HG02759 (cell line): ENCODE results near the gene PNPLA7.
"Not testable (repeated sequence)": the region's sequence is repeated elsewhere in the genome, so short reads cannot be mapped to it uniquely, and the experiment has no call there.

ENCODE experiments used
- ATAC-seq: cut with Tn5 transposase; IDR thresholded peaks from one replicate; pipeline ENCODE4 v1.9.1; 2021; ENCODE audit warnings: mild to moderate bottlenecking, moderate library complexity; ENCODE audit not compliant: unreplicated experiment

The PNPLA7 gene

GRCh38 chr9:137452761-137453642 lies 97.2 kb downstream of the PNPLA7 start:
- no peak for ATAC-seq

DNA sequence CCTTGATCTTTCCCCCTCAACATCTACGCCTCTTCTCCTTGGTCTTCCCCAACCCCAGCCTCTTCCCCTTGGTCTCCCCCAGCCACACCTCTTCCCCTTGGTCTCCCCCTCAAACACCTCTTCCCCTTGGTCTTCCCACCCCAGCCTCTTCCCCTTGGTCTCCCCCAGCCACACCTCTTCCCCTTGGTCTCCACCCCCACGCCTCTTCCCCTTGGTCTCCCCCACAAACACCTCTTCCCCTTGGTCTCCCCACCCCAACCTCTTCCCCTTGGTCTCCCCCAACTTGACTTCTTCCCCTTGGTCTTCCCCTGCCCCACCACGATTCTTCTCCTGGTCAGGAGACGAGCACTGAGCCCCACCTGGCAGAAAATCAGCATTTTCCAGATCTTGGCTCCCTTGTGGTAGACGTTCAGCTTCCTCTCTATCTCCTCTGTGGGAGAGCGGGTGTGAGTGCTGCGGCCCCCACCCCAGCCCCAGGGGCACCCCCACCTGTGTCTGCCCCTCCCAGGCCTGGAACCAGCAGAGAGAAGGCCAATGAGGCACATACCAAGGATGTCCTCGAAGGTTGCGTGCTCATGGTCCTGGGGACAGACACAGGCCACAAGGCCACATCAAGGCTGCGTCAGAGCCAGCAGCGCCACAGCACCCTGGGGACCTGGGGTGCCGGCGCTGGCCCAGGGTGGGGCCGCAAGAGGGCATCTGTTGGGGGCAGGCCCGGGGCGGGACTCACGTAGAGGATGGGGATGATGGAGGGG lies 98.0 kb downstream of the PNPLA7 start:
- ATAC-seq: no peak

- not testable (repeated sequence) for ATAC-seq
Observed at GRCh38 chr9:137451264-137452005, 98.8 kb downstream of the PNPLA7 start.

DNA sequence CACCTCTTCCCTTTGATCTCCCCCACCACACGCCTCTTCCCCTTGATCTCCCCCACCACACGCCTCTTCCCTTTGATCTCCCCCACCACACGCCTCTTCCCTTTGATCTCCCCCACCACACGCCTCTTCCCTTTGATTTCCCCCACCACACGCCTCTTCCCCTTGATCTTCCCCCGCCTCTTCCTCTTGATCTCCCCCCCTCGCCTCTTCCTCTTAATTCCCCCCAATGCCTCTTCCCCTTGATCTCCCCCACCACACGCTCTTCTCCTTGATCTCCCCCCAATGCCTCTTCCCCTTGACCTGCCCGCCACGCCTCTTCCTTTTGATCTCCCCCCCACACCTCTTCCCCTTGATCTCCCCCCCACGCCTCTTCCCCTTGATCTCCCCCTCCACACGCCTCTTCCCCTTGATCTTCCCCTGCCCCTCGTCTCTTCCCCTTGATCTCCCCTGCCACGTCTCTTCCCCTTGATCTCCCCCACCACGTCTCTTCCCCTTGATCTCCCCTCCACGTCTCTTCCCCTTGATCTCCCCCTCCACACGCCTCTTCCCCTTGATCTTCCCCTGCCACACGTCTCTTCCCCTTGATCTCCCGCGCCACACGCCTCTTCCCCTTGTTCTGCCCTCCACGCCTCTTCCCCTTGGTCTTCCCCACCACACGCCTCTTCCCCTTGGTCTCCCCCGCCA lies 99.5 kb downstream of the PNPLA7 start:
- not testable (repeated sequence) for ATAC-seq

DNA sequence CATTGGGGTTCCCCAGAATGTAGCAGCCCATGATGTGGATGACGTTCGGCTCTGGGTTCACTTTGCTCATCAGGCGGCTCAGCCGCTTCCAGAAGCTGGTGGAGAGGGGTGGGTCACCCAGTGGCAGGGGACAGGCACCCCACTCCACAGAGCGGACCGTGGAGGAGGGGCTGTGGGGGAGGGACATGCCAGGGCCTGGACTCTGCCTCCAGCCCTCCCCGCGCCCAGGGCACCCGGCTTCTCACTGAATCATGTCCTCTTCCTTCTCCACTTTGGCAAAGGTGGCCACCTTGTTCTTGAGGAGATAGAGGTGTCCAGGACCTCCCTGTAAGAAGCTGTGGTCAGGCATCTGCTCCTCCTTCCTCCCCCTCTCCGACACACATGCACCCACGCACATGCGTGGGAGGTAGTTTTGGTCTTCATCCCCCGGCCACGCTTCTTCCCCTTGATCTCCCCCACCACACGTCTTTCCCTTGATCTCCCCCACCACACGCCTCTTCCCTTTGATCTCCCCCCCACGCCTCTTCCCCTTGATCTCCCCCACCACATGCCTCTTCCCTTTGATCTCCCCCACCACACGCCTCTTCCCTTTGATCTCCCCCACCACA lies 100.2 kb downstream of the PNPLA7 start:
- no peak for ATAC-seq

DNA sequence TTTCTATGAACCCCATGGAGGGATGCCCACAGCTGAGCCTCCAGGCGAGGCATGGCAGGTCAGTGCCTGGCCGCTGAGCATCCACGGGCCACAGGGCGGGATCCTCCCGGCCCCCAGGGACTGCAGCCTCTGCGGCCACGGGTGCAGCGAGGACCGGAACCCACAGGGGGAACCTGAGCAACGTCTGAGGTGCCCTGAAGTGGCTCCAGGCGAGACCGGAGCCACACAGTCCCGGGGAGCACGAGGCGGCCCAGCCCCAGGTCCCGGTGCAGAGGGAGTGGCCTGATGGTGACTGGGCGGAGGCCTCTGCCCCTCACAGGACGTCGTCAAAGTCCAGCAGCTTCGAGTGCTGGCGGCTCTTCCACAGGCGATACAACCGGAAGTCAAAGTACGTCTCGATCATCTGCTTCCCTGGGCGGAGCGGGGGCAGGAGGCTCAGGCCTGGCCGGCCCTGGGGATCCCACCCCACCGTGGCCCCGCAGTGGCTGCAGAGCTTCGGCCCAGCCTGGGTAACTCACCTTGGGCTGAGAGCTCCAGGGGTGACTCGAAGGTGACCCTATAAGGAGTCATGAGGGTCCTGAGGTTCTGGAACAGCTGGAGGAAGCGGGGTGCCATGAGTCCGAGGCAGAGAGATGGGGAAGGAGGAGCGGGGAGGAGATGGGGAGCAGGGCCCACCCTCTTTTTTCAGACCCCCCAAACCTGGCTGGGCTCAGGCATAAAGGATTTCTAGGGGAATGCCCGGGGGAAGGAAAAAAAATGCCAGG lies 100.9 kb downstream of the PNPLA7 start:
- no peak for ATAC-seq

- no peak for ATAC-seq
Observed at GRCh38 chr9:137448602-137448962, 101.6 kb downstream of the PNPLA7 start.

DNA sequence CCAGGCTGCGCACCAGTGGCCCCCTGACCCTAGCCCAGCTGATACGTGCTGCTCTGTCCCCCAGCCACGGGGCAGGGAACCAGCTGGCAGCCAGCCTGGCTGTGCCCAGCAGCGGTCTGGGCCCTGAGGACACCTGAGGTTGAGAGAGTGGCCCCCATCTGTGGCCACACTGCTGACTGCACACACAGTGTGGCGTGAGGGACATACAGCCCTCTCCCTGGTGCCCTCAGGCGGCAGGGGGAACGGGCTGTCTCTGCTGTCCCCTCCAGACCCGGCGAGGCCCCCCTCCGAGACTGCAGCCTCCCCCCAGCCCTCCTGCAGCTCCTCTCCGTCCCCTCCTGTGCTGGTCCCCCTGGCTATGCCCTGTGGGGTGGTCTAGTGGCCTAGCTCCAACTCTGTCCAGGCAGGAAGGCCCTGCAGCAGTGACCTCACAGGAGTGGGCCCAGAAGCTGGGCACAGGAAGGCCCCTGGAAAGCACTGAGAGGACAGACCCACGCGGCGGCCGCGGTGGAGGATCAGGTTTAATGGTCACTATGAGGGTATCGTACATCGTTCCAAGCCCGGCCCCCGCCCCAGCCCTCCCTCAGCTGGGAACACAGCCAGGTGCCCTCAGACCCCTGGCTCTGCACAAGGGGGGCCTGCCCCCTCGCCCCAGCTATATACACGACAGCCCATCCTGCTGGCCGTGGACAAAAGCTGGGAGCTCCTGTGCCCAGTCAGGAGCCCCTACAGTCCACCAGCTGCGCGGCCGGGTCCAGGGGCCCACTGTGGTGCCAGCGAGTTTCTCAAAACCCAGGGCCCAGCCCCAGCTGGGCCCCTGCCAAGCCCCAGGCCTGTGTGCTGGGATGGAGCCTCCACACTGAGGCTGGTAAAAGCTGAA lies 102.2 kb downstream of the PNPLA7 start:
- ATAC-seq: no peak

- no peak for ATAC-seq
Observed at GRCh38 chr9:137446851-137447471, 103.2 kb downstream of the PNPLA7 start.

GRCh38 chr9:137445930-137446431 lies 104.2 kb downstream of the PNPLA7 start:
- ATAC-seq: no peak

GRCh38 chr9:137445275-137445807 lies 104.9 kb downstream of the PNPLA7 start:
- no peak for ATAC-seq

- ATAC-seq: no peak
Observed at GRCh38 chr9:137444106-137444790, 106.0 kb downstream of the PNPLA7 start.

DNA sequence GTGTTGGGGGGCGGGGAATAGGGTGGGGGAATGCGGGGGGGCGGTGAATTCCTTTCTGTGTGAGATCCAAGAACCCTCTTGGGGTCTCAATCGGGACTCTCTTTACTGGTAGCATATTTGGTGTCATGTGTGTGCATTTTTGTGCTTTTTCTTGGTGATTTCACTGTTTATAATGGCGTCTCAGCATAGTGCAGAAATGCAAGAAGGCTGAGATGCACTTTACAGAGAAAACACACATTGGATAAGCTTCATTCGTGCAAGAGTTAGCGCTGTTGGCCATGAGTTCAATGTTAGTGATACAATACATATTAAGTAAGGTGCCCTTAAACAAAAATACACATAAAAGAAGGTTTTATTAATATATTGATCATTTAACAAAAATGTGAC lies 108.3 kb downstream of the PNPLA7 start:
- ATAC-seq: no peak

DNA sequence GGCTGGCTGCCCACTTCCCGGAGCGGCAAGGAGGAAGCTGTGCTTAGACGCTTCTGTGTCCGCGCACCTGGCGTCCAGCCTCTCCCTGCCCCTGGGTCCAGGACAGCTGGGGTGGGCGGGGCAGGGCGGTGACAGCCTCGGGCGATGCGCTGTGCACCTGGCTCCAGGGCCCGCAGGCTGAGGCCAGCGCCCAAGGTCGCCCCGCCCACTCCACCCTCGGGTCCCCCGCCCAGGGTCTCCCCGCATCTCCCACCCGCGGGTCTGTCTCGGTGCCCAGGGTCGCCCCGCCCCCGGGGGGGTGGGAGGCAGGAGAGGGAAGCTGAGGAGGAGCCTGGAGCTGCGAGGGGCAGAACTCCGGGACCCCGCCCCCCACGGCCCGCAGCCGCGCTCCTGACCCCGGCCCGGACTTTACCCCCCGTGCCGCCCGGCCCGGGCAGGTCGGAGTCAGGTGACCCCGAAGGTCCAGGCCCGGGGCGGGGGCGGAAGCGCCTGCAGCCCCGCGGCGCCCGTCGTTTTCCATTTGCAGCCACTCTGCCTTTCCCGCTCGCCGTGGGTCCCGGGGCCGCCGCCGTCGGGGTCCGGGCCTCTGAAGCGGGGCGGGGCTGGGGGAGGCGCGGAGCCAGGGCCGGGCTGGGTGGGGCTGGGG lies 108.8 kb downstream of the PNPLA7 start, which contains the start of gene ENTPD8:
Gene ENTPD8, minus strand, starts transcription at position 69 of the 646 bp plus-strand sequence. CDS start 3,072 bp downstream, outside the sequence.
- no peak for ATAC-seq

GRCh38 chr9:137439158-137439714 lies 111.0 kb downstream of the PNPLA7 start:
- no peak for ATAC-seq

GRCh38 chr9:137438591-137439157 lies 111.5 kb downstream of the PNPLA7 start:
- no peak for ATAC-seq
